ENCODE results near the gene GSC2.

The GSC2 gene

GRCh38 chr22:19181786-19182471, 31.8 kb upstream of the GSC2 start:
- DNase-seq (ENCODE audit: low read depth in 2 of 2) = no peak

DNA sequence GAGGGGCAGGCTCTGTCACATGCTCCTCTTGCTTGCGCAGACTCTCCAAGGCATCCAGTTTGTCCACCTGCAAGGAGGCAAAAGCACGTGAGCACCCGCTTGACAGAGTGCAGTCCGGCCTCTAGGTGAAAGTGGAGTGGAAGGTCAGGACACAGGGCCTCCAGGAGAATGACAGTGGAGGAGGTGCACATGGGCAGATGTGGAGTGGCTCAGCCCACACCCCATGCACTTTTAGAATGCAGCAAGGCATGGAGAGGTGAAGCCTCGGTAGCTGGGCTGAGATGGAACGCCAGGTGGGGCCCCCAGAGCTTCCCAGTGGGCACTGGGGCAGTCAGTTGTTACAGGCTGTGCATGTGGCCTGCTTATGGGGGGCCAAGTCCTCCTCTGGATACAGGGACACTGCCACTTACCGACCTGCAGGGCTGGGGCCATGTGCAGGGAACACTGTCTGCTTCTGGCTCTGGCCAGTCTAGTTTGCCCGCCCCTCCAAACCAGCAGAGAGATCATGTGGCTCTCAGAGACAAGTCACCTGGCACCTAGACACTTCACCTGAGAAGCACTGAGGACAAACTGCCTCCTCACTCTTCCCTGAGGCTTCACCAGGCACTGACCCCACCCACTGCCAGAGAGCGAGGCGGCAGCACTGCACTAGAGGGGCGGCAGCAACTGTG, 30.8 kb upstream of the GSC2 start:
- no peak for TF ChIP-seq CTCF (IDR thresholded peaks at IDR 0.05; ENCODE audit: low read depth, low read length)
- H3K4me3 ChIP-seq (replicated peaks in 1 of 2; ENCODE audit: low read depth in 2 of 2, low read length in 2 of 2) = no peak overlapping the region

More at GRCh38 chr22:19181786-19182471, 31.8 kb upstream of the GSC2 start:
- no peak overlapping the region for H3K4me3 ChIP-seq (replicated peaks in 1 of 2; ENCODE audit: low read depth in 2 of 2, low read length in 2 of 2)
- TF ChIP-seq CTCF (IDR thresholded peaks at IDR 0.05; ENCODE audit: low read depth, low read length) = no peak

DNA sequence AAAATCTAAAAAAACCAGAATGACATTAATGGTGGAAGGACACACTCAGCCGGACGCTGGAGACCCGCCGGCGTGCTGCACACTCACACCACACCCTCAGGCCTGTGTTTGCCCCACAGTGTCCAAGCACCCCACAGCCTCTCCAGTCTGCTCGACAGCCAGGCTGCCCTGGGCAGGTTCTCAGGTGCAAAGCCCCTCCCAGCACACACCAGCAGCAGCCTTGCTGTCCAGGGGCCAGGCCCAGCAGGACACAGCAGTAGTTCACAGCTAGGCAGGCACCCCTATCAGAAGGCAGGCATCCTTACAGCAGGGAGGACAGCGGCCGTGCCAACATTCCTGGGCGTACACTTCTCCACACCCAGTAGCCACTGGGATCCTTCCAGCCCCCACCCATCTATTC, 30.1 kb upstream of the GSC2 start:
- H3K4me3 ChIP-seq (replicated peaks in 1 of 2; ENCODE audit: low read depth in 2 of 2, low read length in 2 of 2) = no peak overlapping the region
- no peak for TF ChIP-seq CTCF (IDR thresholded peaks at IDR 0.05; ENCODE audit: low read depth, low read length)
- no peak for DNase-seq (ENCODE audit: low read depth in 2 of 2)

More for the DNA sequence above, 30.8 kb upstream of the GSC2 start:
- no peak for DNase-seq (ENCODE audit: low read depth in 2 of 2)

GRCh38 chr22:19179497-19180048, 29.5 kb upstream of the GSC2 start:
- peak; percentile 71 for TF ChIP-seq CTCF (IDR thresholded peaks at IDR 0.05; ENCODE audit: low read depth, low read length)
- DNase-seq (ENCODE audit: low read depth in 2 of 2) = peak; percentile 89 to 94
- peak overlapping the region; percentile 55 to 73 for H3K4me3 ChIP-seq (replicated peaks in 1 of 2; ENCODE audit: low read depth in 2 of 2, low read length in 2 of 2)

- peak; percentile 85 to 93 for DNase-seq (ENCODE audit: low read depth in 2 of 2)
- no peak for TF ChIP-seq CTCF (IDR thresholded peaks at IDR 0.05; ENCODE audit: low read depth, low read length)
- peak within 1 kb of the TSS; percentile 55 to 73 for H3K4me3 ChIP-seq (replicated peaks in 1 of 2; ENCODE audit: low read depth in 2 of 2, low read length in 2 of 2)
These were observed 28.8 kb upstream of the GSC2 start, which contains the start of gene SLC25A1 for GRCh38 chr22:19178657-19179496. Gene SLC25A1, minus strand, starts transcription at chr22:19178736. Its CDS starts 63 bp downstream, at chr22:19178673.

DNA sequence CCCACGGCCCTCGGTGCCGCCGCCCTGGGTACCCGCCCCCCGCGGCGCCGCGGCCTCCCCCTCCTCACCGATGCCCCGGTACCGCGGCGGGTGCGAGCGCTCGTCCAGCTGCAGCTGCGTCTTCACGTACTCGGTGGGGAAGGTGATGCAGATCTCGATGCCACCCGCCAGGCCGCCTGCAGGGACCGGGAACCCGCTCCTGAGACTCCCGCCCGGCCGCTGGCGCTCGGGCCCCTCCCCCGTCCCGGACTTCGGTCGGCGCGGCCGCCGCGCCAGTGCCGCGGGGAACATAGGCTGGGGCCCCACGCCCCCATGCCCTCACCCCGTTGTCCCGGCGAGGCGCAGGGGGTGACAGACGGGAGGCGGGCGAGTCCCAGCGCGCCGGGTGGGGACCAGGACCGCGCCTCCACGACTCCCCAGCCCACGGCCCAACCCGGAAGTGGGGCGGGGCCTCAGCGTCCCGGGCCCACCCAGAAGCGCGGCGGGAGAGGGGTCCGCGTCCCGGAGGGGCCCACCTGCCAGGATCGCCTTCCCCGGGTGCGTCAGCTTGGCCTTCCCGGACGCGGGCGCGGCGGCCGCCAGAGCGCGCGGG, 28.1 kb upstream of the GSC2 start:
- TF ChIP-seq CTCF (IDR thresholded peaks at IDR 0.05; ENCODE audit: low read depth, low read length) = no peak
- H3K4me3 ChIP-seq (replicated peaks in 1 of 2; ENCODE audit: low read depth in 2 of 2, low read length in 2 of 2) = peak overlapping the region; percentile 55 to 73
- DNase-seq (ENCODE audit: low read depth in 2 of 2) = peak in 1 of 2 donors; percentile 36
